Tracheal epithelial cell (primary cell): ENCODE measurements around the gene TP73. TPM values are rescaled to one million over a fixed set of nuclear protein-coding genes. Genes with fewer than 3 reads are reported as not detected.

Experiments
- total RNA-seq: library from RNA; depleted of rRNA; stranded (reverse); fragments of >200 nt; gene quantifications from 2 replicates; pipeline ENCODE4 v1.2.1, GENCODE V29; 2014

Gene TP73
- 0.24 and 0.43 TPM in 2 replicates for total RNA-seq

GRCh38 chr1:3651930-3652547 lies at the start of gene TP73:
TP73 (plus strand) TSS chr1:3652516; CDS start chr1:3682366, 29,850 bp downstream.

GRCh38 chr1:3611170-3612019 lies 40.9 kb upstream of the TP73 start, which contains the start of gene MEGF6:
MEGF6 (minus strand) TSS chr1:3611508; CDS start chr1:3611268, 240 bp downstream.

GRCh38 chr1:3624200-3625136 lies 27.8 kb upstream of the TP73 start, which contains the start of gene TPRG1L:
TPRG1L (plus strand) TSS chr1:3625015; CDS start chr1:3625073, 58 bp downstream.

GRCh38 chr1:3649342-3650247 lies 2.7 kb upstream of the TP73 start, which contains the start of gene WRAP73:
WRAP73 (minus strand) TSS chr1:3650103; CDS start chr1:3649999, 104 bp downstream.

GRCh38 chr1:3752400-3752945 lies 100.2 kb downstream of the TP73 start, which contains the start of gene CCDC27:
CCDC27 (plus strand) TSS chr1:3752450; CDS start chr1:3752482, 32 bp downstream.

GRCh38 chr1:3772715-3773571 lies 120.6 kb downstream of the TP73 start, which contains the start of gene SMIM1:
SMIM1 (plus strand) TSS chr1:3772749; CDS start chr1:3775374, 2,625 bp downstream.

Other genes with a start within 250 kb of the TP73 start
- 21.0 and 34.1 TPM in 2 replicates for gene ARHGEF16, start 197.9 kb upstream of the TP73 start, total RNA-seq
- gene MEGF6, start 41.0 kb upstream of the TP73 start, total RNA-seq: 5.8 and 6.5 TPM in 2 replicates
- 17.6 and 18.1 TPM in 2 replicates for gene TPRG1L, start 27.5 kb upstream of the TP73 start, total RNA-seq
- 13.7 and 23.7 TPM in 2 replicates for gene WRAP73, start 2.4 kb upstream of the TP73 start, total RNA-seq
- gene CCDC27, start 99.9 kb downstream of the TP73 start, total RNA-seq: not detected in 2 replicates
- 6.7 TPM in 1 of 2 replicates, not detected in the other for gene SMIM1, start 120.2 kb downstream of the TP73 start, total RNA-seq
- 52.8 and 61.8 TPM in 2 replicates for gene LRRC47, start 144.0 kb downstream of the TP73 start, total RNA-seq
- gene CEP104, start 204.7 kb downstream of the TP73 start, total RNA-seq: 33.3 and 36.9 TPM in 2 replicates
- gene DFFB, start 205.0 kb downstream of the TP73 start, total RNA-seq: 3.6 and 4.1 TPM in 2 replicates
- gene C1orf174, start 247.8 kb downstream of the TP73 start, total RNA-seq: 29.4 and 32.2 TPM in 2 replicates